IMR-90 (cell line): ENCODE results near the gene OR13J1. TPM values are rescaled to one million over a fixed set of nuclear protein-coding genes. Genes with fewer than 3 reads are reported as not detected.
"Not testable (repeated sequence)": the region's sequence is repeated elsewhere in the genome, so short reads cannot be mapped to it uniquely, and the experiment has no call there.

Source experiments
- ATAC-seq: fragments of 200-7000 bp; cut with Tn5 transposase; 2 replicates; pipeline ENCODE4 v1.9.1; 2020; ENCODE audit warnings: low read depth, mild to moderate bottlenecking, moderate library complexity
- BruUV-seq: library from RNA; stranded (reverse); fragments of 400-500 nt; replicated peaks from 2 replicates; lab custom pipeline; 2021; lab: Mats Ljungman, UMichigan
- CTCF ChIA-PET: fragments of 300-600 bp; formaldehyde crosslinking; extraction: SDS; loops from one replicate; lab custom pipeline; 2021; ENCODE audit warnings: antibody characterized with exemption; lab: Yijun Ruan, JAX
- POLR2A ChIA-PET: fragments of 300-600 bp; sonication (Branson Sonifier 250); formaldehyde crosslinking; loops from one replicate; lab custom pipeline; 2022; ENCODE audit warnings: antibody characterized with exemption; ENCODE audit not compliant: unreplicated experiment; lab: Charles Lee
- DNase-seq: peaks from one replicate; pipeline ENCODE4 v3.0.0; 2013
- H2AFZ ChIP-seq: replicated peaks from 2 replicates; pipeline ENCODE3; 2013; ENCODE audit warnings: low read length, mild to moderate bottlenecking; ENCODE audit not compliant: poor library complexity
- H2AK5ac ChIP-seq: 2 replicates; pipeline ENCODE4 v1.6.1; 2013; ENCODE audit warnings: low read depth, low read length, inconsistent platforms
- H2AK9ac ChIP-seq: replicated peaks from 2 replicates; pipeline ENCODE3; 2013; ENCODE audit warnings: mild to moderate bottlenecking, low read depth, low read length, moderate library complexity; ENCODE audit not compliant: poor library complexity
- H2BK120ac ChIP-seq: 2 replicates; pipeline ENCODE4 v1.6.1; 2013; ENCODE audit warnings: low read depth, low read length, inconsistent platforms
- H2BK15ac ChIP-seq: 3 replicates; pipeline ENCODE4 v1.6.1; 2013; ENCODE audit warnings: low read depth, low read length, inconsistent platforms
- H2BK20ac ChIP-seq: 2 replicates; pipeline ENCODE4 v1.6.1; 2013; ENCODE audit warnings: low read depth, mild to moderate bottlenecking, inconsistent platforms, low read length, moderate library complexity
- H2BK5ac ChIP-seq: 2 replicates; pipeline ENCODE4 v1.6.1; 2013; ENCODE audit warnings: mild to moderate bottlenecking, low read depth, low read length, inconsistent platforms; ENCODE audit not compliant: poor library complexity, severe bottlenecking
- H3K14ac ChIP-seq: replicated peaks from 2 replicates; pipeline ENCODE4 v1.6.1; 2013; ENCODE audit warnings: low read depth, low read length, inconsistent platforms
- H3K18ac ChIP-seq: 2 replicates; pipeline ENCODE4 v1.6.1; 2013; ENCODE audit warnings: low read depth, low read length, control low read depth
- H3K23ac ChIP-seq: 2 replicates; pipeline ENCODE4 v1.6.1; 2013; ENCODE audit warnings: low read depth, low read length, inconsistent platforms
- H3K27ac ChIP-seq: 2 replicates; pipeline ENCODE4 v1.5.1; 2013; ENCODE audit warnings: mild to moderate bottlenecking, control low read depth, low read length; ENCODE audit not compliant: insufficient read depth
- H3K27me3 ChIP-seq: 2 replicates; pipeline ENCODE4 v1.6.1; 2013; ENCODE audit warnings: low read length; ENCODE audit not compliant: control insufficient read depth, insufficient read depth
- H3K36me3 ChIP-seq: 2 replicates; pipeline ENCODE4 v1.6.1; 2013; ENCODE audit warnings: low read length, mixed read lengths; ENCODE audit not compliant: control insufficient read depth, insufficient read depth
- H3K4ac ChIP-seq: 2 replicates; pipeline ENCODE4 v1.6.1; 2013; ENCODE audit warnings: low read depth, low read length, inconsistent platforms
- H3K4me1 ChIP-seq: 2 replicates; pipeline ENCODE4 v1.6.1; 2013; ENCODE audit warnings: low read length, mixed read lengths; ENCODE audit not compliant: control insufficient read depth, insufficient read depth
- H3K4me2 ChIP-seq: 2 replicates; pipeline ENCODE4 v1.6.1; 2013; ENCODE audit warnings: low read depth, mild to moderate bottlenecking, control low read depth, low read length, moderate library complexity
- H3K4me3 ChIP-seq: 2 replicates; pipeline ENCODE4 v1.5.1; 2013; ENCODE audit warnings: low read depth, mild to moderate bottlenecking, control low read depth, low read length, moderate library complexity; ENCODE audit not compliant: insufficient read depth
- H3K56ac ChIP-seq: 2 replicates; pipeline ENCODE4 v1.6.1; 2013; ENCODE audit warnings: low read length, inconsistent platforms; ENCODE audit not compliant: insufficient read depth; ENCODE audit errors: extremely low read depth
- H3K79me1 ChIP-seq, 2 experiments: 2 replicates each; pipeline ENCODE4 v1.6.1; 2013; ENCODE audit warnings: low read length in 2 of 2, inconsistent platforms in 1 of 2, low read depth in 1 of 2
- H3K9ac ChIP-seq: 2 replicates; pipeline ENCODE4 v1.6.1; 2013; ENCODE audit warnings: low read depth, low read length, control low read depth
- H3K9me1 ChIP-seq: 2 replicates; pipeline ENCODE4 v1.6.1; 2013; ENCODE audit warnings: low read length, inconsistent platforms; ENCODE audit not compliant: insufficient read depth
- H3K9me3 ChIP-seq: 2 replicates; pipeline ENCODE4 v1.6.1; 2013; ENCODE audit warnings: low read length; ENCODE audit not compliant: control insufficient read depth, insufficient read depth
- H4K20me1 ChIP-seq: 2 replicates; pipeline ENCODE4 v1.6.1; 2013; ENCODE audit warnings: low read length, inconsistent platforms; ENCODE audit not compliant: insufficient read depth
- H4K5ac ChIP-seq: 2 replicates; pipeline ENCODE4 v1.6.1; 2013; ENCODE audit warnings: mild to moderate bottlenecking, low read depth, low read length, control low read depth
- H4K8ac ChIP-seq, 2 experiments: 2 replicates each; pipeline ENCODE4 v1.6.1; 2013; ENCODE audit warnings: low read depth in 2 of 2, low read length in 2 of 2, control low read depth in 1 of 2, inconsistent platforms in 1 of 2
- H4K91ac ChIP-seq: 2 replicates; pipeline ENCODE4 v1.6.1; 2013; ENCODE audit warnings: low read depth, low read length, inconsistent platforms; ENCODE audit not compliant: insufficient read depth
- ELK1 ChIP-seq: fragments of 150-350 bp; IDR thresholded peaks from 2 replicates; pipeline ENCODE4 v1.6.1; 2016; ENCODE audit warnings: low read depth, mild to moderate bottlenecking, low read length, moderate library complexity, borderline replicate concordance
- WGBS, 2 experiments: methylation state at CpG; one replicate each; pipeline versions ENCODE4 v1.1.5 to v1.1.7; 2013; ENCODE audit warnings: missing lambda C conversion rate in 2 of 2; ENCODE audit not compliant: insufficient read length in 1 of 2; ENCODE audit errors: extremely low coverage in 2 of 2; 5-methylcytosine and 5-hydroxymethylcytosine counted together
- dilution Hi-C: fragments of 300-500 bp; cut with HindIII; formaldehyde crosslinking; loops from one replicate; pipeline ENCODE4 v1.14.3; 2018; ENCODE audit warnings: low sequenced_read_pairs; ENCODE audit not compliant: unreplicated experiment
- in situ Hi-C: fragments of 300-500 bp; cut with MboI; formaldehyde crosslinking; loops from 3 replicates; pipeline ENCODE4 v1.14.3; 2019; ENCODE audit warnings: low sequenced_read_pairs, inconsistent platforms, mixed read lengths
- intact Hi-C: fragments of 100-400 bp; cut with micrococcal nuclease; formaldehyde crosslinking; loops from 2 replicates; pipeline ENCODE4 v1.10.0; 2022
- polyA plus RNA-seq, 3 experiments: library from polyadenylated mRNA; depleted of rRNA; stranded (reverse); fragments of >200 nt; gene quantifications; 2 replicates each; pipeline ENCODE4 v1.2.3, GENCODE V29; 2012; ENCODE audit warnings: low replicate concordance in 1 of 3
- total RNA-seq: library from RNA; depleted of rRNA; stranded (reverse); fragments of >200 nt; gene quantifications from 2 replicates; pipeline ENCODE4 v1.2.3, GENCODE V29; 2012

The OR13J1 gene
- total and polyA plus RNA-seq, 2 of the 4 experiments (the other 2 are of a cell fraction): not detected

DNA sequence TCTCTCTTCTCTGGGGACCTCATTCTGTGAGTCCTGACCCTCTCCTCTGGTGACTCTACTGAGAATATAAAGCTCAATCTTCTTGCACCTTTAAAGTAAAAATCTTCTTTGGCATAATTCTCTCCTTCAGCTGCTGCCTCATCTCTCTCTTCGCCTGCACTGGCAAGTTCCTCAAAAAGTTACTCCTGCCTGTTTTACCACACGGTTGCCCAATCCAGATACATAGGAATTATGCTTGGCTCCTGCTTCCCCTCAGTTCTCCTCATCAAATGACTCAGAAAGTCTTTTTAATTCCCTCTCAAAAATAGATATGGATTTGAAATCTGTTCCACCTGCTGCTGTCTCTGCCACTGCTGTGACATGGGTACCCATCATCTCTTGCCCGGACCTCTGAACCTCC, 21.4 kb upstream of the OR13J1 start:
- no peak overlapping the region for H4K91ac ChIP-seq
- no peak overlapping the region for H2BK5ac ChIP-seq
- no peaks in the 10 kb centered on the region for H3K9me1 ChIP-seq
- dilution Hi-C loops: no loop called here
- no peak overlapping the region for H2BK20ac ChIP-seq
- no peak overlapping the region for H3K18ac ChIP-seq
- H4K8ac ChIP-seq: no peak overlapping the region
- no peak for TF ChIP-seq ELK1
- no peak overlapping the region for H2BK120ac ChIP-seq
- 100% methylated on average over 1 of the region's 3 CpGs; no CpG with 5 or more reads in 1 of the 2 experiments for WGBS, 2 experiments
- CTCF ChIA-PET: interaction anchor here (1.1 to 1.2 kb wide), 2 partner anchors 9 to 65 kb away, joined by 3 read pairs; no protein-coding TSS in a partner anchor
- no peak overlapping the region for H4K5ac ChIP-seq
- no peaks in the 10 kb centered on the region for H4K20me1 ChIP-seq
- DNase-seq (no peak), ATAC-seq (no peak)
- H3K9me3 ChIP-seq: no peaks in the 10 kb centered on the region
- H3K4me3 ChIP-seq: no peak overlapping the region
- H3K4me2 ChIP-seq: no peak overlapping the region
- H3K4me1 ChIP-seq: no peaks in the 10 kb centered on the region
- H3K36me3 ChIP-seq: no peaks in the 10 kb centered on the region
- POLR2A ChIA-PET: no interaction called here
- H3K79me1 ChIP-seq: no peaks in the 10 kb centered on the region
- H2AK9ac ChIP-seq: no peak overlapping the region
- H3K27ac ChIP-seq: no peak overlapping the region
- H2BK15ac ChIP-seq: no peak overlapping the region
- in situ Hi-C loops: no loop called here
- no peak overlapping the region for H3K9ac ChIP-seq
- H3K4ac ChIP-seq: no peak overlapping the region
- H2AFZ ChIP-seq: no peak overlapping the region
- peaks cover 34% of the 10 kb centered on the region for H3K27me3 ChIP-seq
- intact Hi-C loops: no loop called here
- H2AK5ac ChIP-seq: no peak overlapping the region
- BruUV-seq: no TSS peak
- no peak overlapping the region for H3K14ac ChIP-seq
- no peak overlapping the region for H3K23ac ChIP-seq
- H3K56ac ChIP-seq: no peak overlapping the region

DNA sequence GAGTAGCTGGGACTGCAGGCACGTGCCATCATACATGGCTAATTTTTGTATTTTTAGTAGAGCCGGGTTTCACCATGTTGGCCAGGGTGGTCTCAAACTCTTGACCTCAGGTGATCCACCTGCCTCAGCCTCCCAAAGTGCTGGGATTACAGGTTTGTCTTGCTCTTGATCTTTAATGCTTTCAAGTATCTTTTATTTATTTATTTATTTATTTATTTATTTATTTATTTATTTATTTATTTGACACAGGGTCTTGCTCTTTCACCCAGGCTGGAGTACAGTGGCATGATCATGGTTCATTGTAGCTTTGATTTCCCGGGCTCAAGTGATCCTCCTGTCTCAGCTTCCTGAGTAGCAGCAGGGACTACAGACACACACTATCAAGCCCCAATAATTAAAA, 14.7 kb upstream of the OR13J1 start:
- dilution Hi-C loops, ATAC-seq, H3K4ac ChIP-seq, H3K36me3 ChIP-seq, H3K27me3 ChIP-seq, H2AK9ac ChIP-seq, H3K14ac ChIP-seq, H3K4me2 ChIP-seq, H2BK5ac ChIP-seq, H3K18ac ChIP-seq, H3K56ac ChIP-seq, H2AK5ac ChIP-seq, H3K9me1 ChIP-seq, H4K20me1 ChIP-seq, H4K8ac ChIP-seq, H2BK120ac ChIP-seq, H2AFZ ChIP-seq, H3K23ac ChIP-seq, intact Hi-C loops, H3K9ac ChIP-seq, DNase-seq, H3K4me3 ChIP-seq, H3K9me3 ChIP-seq, H4K91ac ChIP-seq, POLR2A ChIA-PET, H3K27ac ChIP-seq, H3K79me1 ChIP-seq, H2BK20ac ChIP-seq, H4K5ac ChIP-seq, BruUV-seq, H3K4me1 ChIP-seq, H2BK15ac ChIP-seq: not testable (repeated sequence)
- CTCF ChIA-PET: interaction anchor here (0.7 to 1.2 kb wide), 2 partner anchors 59 to 320 kb away, joined by 3 read pairs; no protein-coding TSS in a partner anchor
- in situ Hi-C loops: loop anchor here (5.0 to 10.0 kb wide), 2 partner anchors 60 to 108 kb away; no protein-coding TSS in a partner anchor
- WGBS, 2 experiments: no CpG with 5 or more reads among the region's 3 CpGs
